K562 (cell line): ENCODE data around the gene ZNF358. TPM values are rescaled to one million over a fixed set of nuclear protein-coding genes. Genes with fewer than 3 reads are reported as not detected.

Source experiments
- AFF1 ChIP-seq, 2 experiments: fragments of 450-650 bp; IDR thresholded peaks; 2 replicates each; pipeline ENCODE4 v1.6.1; 2018; ENCODE audit warnings: mild to moderate bottlenecking in 2 of 2, low read depth in 1 of 2; ENCODE audit not compliant: partially characterized antibody in 2 of 2
- ATF7 ChIP-seq: fragments of 450-650 bp; IDR thresholded peaks from 2 replicates; pipeline ENCODE4 v1.7.1; 2014; ENCODE audit warnings: mild to moderate bottlenecking, moderate library complexity
- CBFA2T3 ChIP-seq: fragments of 450-650 bp; IDR thresholded peaks from 2 replicates; pipeline ENCODE4 v1.6.1; 2017
- ERF ChIP-seq: fragments of 450-650 bp; formaldehyde crosslinking; IDR thresholded peaks from 2 replicates; pipeline ENCODE4 v1.4.0; 2020; ENCODE audit warnings: mild to moderate bottlenecking, mixed read lengths
- FOXO4 ChIP-seq: fragments of 450-650 bp; formaldehyde crosslinking; IDR thresholded peaks from 2 replicates; pipeline ENCODE4 v1.4.0; 2020; ENCODE audit warnings: mild to moderate bottlenecking, moderate library complexity
- HMGXB4 ChIP-seq: sonication (generic); formaldehyde crosslinking; IDR thresholded peaks from 2 replicates; pipeline ENCODE4 v1.8.1; 2023; ENCODE audit warnings: mild to moderate bottlenecking, missing genetic modification reagents
- MAFG ChIP-seq: fragments of 450-650 bp; conservative IDR thresholded peaks from 2 replicates; pipeline ENCODE4 v1.6.1; 2016; ENCODE audit warnings: missing genetic modification characterization, missing compliant biosample characterization
- MIER1 ChIP-seq: fragments of 450-650 bp; IDR thresholded peaks from 2 replicates; pipeline ENCODE4 v1.6.1; 2016; ENCODE audit warnings: antibody characterized with exemption, mild to moderate bottlenecking, low read depth
- SMARCB1 ChIP-seq: IDR thresholded peaks from 2 replicates; pipeline ENCODE4 v1.6.1; 2011; ENCODE audit warnings: improper control_type of control experiment, low read depth; ENCODE audit not compliant: insufficient read length
- TAF9B ChIP-seq: fragments of 450-650 bp; IDR thresholded peaks from 2 replicates; pipeline ENCODE4 v1.6.1; 2018; ENCODE audit warnings: mild to moderate bottlenecking; ENCODE audit not compliant: partially characterized antibody
- TRIM25 ChIP-seq: fragments of 450-650 bp; IDR thresholded peaks from 2 replicates; pipeline ENCODE4 v1.7.0; 2016; ENCODE audit warnings: borderline replicate concordance
- UBTF ChIP-seq, 2 experiments: IDR thresholded peaks; 2 replicates each; pipeline ENCODE4 v1.6.1; 2012; ENCODE audit warnings: improper control_type of control experiment in 2 of 2, low read depth in 2 of 2, low read length in 2 of 2, borderline replicate concordance in 1 of 2
- VEZF1 ChIP-seq: fragments of 200-800 bp; sonication (Bioruptor generic); IDR thresholded peaks from 2 replicates; pipeline ENCODE4 v1.6.1; 2017; ENCODE audit warnings: missing genetic modification characterization, missing compliant biosample characterization
- polyA plus RNA-seq, 8 experiments: library from polyadenylated mRNA; depleted of rRNA in 4 of 8; stranded (reverse) in 5 of 8; unstranded in 3 of 8; fragments of >200 nt; fragmentation: Nextera tagmentation in 2 of 8; fragmentation: Illumina TruSeq in 1 of 8; extraction: Ambion mirVana in 2 of 8; extraction: Trizol in 1 of 8; gene quantifications; 2 replicates each; pipeline versions ENCODE4 v1.2.1 to v1.2.3, GENCODE V29; 2011 to 2014; ENCODE audit warnings: inconsistent platforms in 1 of 8, missing spikeins in 1 of 8
- total RNA-seq, 7 experiments: library from RNA; depleted of rRNA in 6 of 7; stranded (reverse); fragments of >200 nt in 6 of 7; fragmentation: Illumina TruSeq in 2 of 7; extraction: Trizol in 2 of 7; gene quantifications; 2 replicates each; pipeline versions ENCODE4 v1.2.1 to v1.2.3, GENCODE V29; 2011 to 2021; ENCODE audit warnings: low replicate concordance in 1 of 7

Gene ZNF358
- total and polyA plus RNA-seq, 9 of the 15 experiments (the other 6 are each of a cell fraction or from before 2014, with no cell fraction given) = 0.04 to 17.2 (median 4.9) TPM

GRCh38 chr19:7480222-7480969 is 35.5 kb upstream of the ZNF358 start (continued):
- no peak for TF ChIP-seq AFF1 (IDR thresholded peaks at IDR 0.05; ENCODE audit: low read depth in 1 of 2, partially characterized antibody in 2 of 2)
- no peak for TF ChIP-seq ERF (CRISPR knock-in tag)
- TF ChIP-seq CBFA2T3 = peak; percentile 49
- no peak for TF ChIP-seq FOXO4 (CRISPR knock-in tag)
- no peak for TF ChIP-seq SMARCB1
- no peak for TF ChIP-seq UBTF (IDR thresholded peaks at IDR 0.05; ENCODE audit: borderline replicate concordance in 1 of 2, low read depth in 2 of 2, low read length in 2 of 2)
- no peak for TF ChIP-seq HMGXB4 (CRISPR knock-in tag)
- TF ChIP-seq TRIM25 = no peak
- TF ChIP-seq MIER1 = no peak
- no peak for TF ChIP-seq ATF7
- TF ChIP-seq TAF9B = no peak
- 0 out of 2 replicates have a peak, but pooled peaks have one; percentile 24 for TF ChIP-seq VEZF1
- TF ChIP-seq MAFG (tag) = peak; percentile 52; the same call in 1 of the 2 replicates
